Loucy (cell line): ENCODE results near the gene DIPK1A.

Experiments used
- H2AFZ ChIP-seq: fragments of 200-600 bp; sonication (generic); 2 replicates; pipeline ENCODE4 v1.6.0; 2016; ENCODE audit warnings: antibody characterized with exemption, mild to moderate bottlenecking, low read length, moderate library complexity
- H3F3A ChIP-seq: fragments of 200-600 bp; 2 replicates; pipeline ENCODE4 v1.6.0; 2016; ENCODE audit warnings: antibody characterized with exemption, low read depth, mild to moderate bottlenecking
- H3K27me3 ChIP-seq: fragments of 200-600 bp; sonication (generic); 2 replicates; pipeline ENCODE4 v1.6.1; 2014; ENCODE audit warnings: low read length, mild to moderate bottlenecking; ENCODE audit not compliant: insufficient read depth, poor library complexity, severe bottlenecking
- H3K36me3 ChIP-seq: fragments of 200-600 bp; sonication (generic); 2 replicates; pipeline ENCODE4 v1.6.1; 2016; ENCODE audit warnings: low read length; ENCODE audit not compliant: insufficient read depth
- H3K4me1 ChIP-seq: fragments of 200-600 bp; sonication (generic); 2 replicates; pipeline ENCODE4 v1.5.1; 2014; ENCODE audit warnings: low read length, mild to moderate bottlenecking; ENCODE audit not compliant: insufficient read depth, poor library complexity, severe bottlenecking
- H3K4me2 ChIP-seq: fragments of 200-600 bp; sonication (generic); 2 replicates; pipeline ENCODE4 v1.6.0; 2014; ENCODE audit warnings: antibody characterized with exemption, low read length, low read depth, mild to moderate bottlenecking; ENCODE audit not compliant: poor library complexity, severe bottlenecking
- H3K4me3 ChIP-seq: fragments of 200-600 bp; sonication (generic); 2 replicates; pipeline ENCODE4 v1.5.1; 2014; ENCODE audit warnings: low read length, mild to moderate bottlenecking, mixed read lengths; ENCODE audit not compliant: poor library complexity, severe bottlenecking
- H3K79me2 ChIP-seq: fragments of 200-600 bp; sonication (generic); 2 replicates; pipeline ENCODE4 v1.6.1; 2014; ENCODE audit warnings: low read length; ENCODE audit not compliant: insufficient read depth
- H3K9ac ChIP-seq: fragments of 200-600 bp; sonication (generic); 2 replicates; pipeline ENCODE4 v1.6.0; 2014; ENCODE audit warnings: mild to moderate bottlenecking, low read depth, low read length, moderate library complexity; ENCODE audit not compliant: poor library complexity, severe bottlenecking
- H3K9me2 ChIP-seq: fragments of 200-600 bp; sonication (generic); replicated peaks from 2 replicates; pipeline ENCODE4 v1.6.1; 2016; ENCODE audit warnings: low read depth, low read length, mixed read lengths
- H3K9me3 ChIP-seq: fragments of 200-600 bp; sonication (generic); 2 replicates; pipeline ENCODE4 v1.6.1; 2014; ENCODE audit warnings: mild to moderate bottlenecking, antibody characterized with exemption, low read length, low read depth; ENCODE audit not compliant: insufficient read depth
- H4K20me1 ChIP-seq: fragments of 200-600 bp; sonication (generic); 2 replicates; pipeline ENCODE4 v1.6.0; 2014; ENCODE audit warnings: antibody characterized with exemption, low read length, mild to moderate bottlenecking; ENCODE audit not compliant: insufficient read depth, poor library complexity, severe bottlenecking
- EZH2phosphoT487 ChIP-seq: fragments of 200-600 bp; IDR thresholded peaks from 2 replicates; pipeline ENCODE4 v1.6.1; 2018; ENCODE audit warnings: antibody characterized with exemption, mild to moderate bottlenecking, moderate library complexity, borderline replicate concordance
- TF ChIP-seq, protein P1 (sequence below): fragments of 200-600 bp; sonication (generic); conservative IDR thresholded peaks from 2 replicates; pipeline ENCODE4 v1.5.1; 2014; ENCODE audit warnings: mild to moderate bottlenecking, antibody characterized with exemption, low read length

The DIPK1A gene

DNA sequence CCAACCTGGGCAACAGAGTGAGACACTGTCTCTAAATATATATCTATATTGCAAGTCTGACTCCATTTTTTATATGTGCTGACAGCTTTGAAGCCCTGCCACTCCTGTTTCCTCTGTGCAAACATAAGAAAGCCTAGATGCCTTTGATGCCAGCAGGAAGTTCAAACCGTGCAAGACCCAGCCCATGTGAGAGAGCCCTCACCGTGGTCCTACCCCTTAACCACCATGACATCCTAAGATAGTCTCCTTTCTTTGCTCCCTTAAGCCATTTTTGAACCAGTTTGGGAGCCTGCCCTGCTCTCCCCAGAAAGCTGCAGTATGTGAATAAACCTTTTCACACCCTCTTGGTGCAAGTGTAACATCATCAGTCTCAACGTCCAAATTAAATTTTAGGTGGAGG, 3.7 kb upstream of the DIPK1A start:
- H3K9me3 ChIP-seq, result no peaks in the 10 kb centered on the region
- H2AFZ ChIP-seq, result peak overlapping the region; percentile 89
- H4K20me1 ChIP-seq, result no peaks in the 10 kb centered on the region
- peaks cover 40% of the 10 kb centered on the region for H3K4me1 ChIP-seq
- H3K36me3 ChIP-seq, result no peaks in the 10 kb centered on the region
- no peak for TF ChIP-seq EZH2phosphoT487
- TF ChIP-seq, protein P1, sequence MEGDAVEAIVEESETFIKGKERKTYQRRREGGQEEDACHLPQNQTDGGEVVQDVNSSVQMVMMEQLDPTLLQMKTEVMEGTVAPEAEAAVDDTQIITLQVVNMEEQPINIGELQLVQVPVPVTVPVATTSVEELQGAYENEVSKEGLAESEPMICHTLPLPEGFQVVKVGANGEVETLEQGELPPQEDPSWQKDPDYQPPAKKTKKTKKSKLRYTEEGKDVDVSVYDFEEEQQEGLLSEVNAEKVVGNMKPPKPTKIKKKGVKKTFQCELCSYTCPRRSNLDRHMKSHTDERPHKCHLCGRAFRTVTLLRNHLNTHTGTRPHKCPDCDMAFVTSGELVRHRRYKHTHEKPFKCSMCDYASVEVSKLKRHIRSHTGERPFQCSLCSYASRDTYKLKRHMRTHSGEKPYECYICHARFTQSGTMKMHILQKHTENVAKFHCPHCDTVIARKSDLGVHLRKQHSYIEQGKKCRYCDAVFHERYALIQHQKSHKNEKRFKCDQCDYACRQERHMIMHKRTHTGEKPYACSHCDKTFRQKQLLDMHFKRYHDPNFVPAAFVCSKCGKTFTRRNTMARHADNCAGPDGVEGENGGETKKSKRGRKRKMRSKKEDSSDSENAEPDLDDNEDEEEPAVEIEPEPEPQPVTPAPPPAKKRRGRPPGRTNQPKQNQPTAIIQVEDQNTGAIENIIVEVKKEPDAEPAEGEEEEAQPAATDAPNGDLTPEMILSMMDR, result no peak
- peak overlapping the region; percentile 49 for H3K4me3 ChIP-seq
- peaks cover 3% of the 10 kb centered on the region for H3K79me2 ChIP-seq
- no peaks in the 10 kb centered on the region for H3K27me3 ChIP-seq
- H3K9me2 ChIP-seq, result no peaks in the 10 kb centered on the region
- no peaks in the 10 kb centered on the region for H3F3A ChIP-seq
- H3K4me2 ChIP-seq, result peak overlapping the region; percentile 67
- peak overlapping the region; percentile 15 for H3K9ac ChIP-seq

GRCh38 chr1:92964316-92964715, 3.1 kb upstream of the DIPK1A start:
- Histone ChIP-seq H3K4me3 (no peak overlapping the region), H3K4me1 (peaks cover 41% of the 10 kb centered on the region), H3K9me2 (no peaks in the 10 kb centered on the region)

DNA sequence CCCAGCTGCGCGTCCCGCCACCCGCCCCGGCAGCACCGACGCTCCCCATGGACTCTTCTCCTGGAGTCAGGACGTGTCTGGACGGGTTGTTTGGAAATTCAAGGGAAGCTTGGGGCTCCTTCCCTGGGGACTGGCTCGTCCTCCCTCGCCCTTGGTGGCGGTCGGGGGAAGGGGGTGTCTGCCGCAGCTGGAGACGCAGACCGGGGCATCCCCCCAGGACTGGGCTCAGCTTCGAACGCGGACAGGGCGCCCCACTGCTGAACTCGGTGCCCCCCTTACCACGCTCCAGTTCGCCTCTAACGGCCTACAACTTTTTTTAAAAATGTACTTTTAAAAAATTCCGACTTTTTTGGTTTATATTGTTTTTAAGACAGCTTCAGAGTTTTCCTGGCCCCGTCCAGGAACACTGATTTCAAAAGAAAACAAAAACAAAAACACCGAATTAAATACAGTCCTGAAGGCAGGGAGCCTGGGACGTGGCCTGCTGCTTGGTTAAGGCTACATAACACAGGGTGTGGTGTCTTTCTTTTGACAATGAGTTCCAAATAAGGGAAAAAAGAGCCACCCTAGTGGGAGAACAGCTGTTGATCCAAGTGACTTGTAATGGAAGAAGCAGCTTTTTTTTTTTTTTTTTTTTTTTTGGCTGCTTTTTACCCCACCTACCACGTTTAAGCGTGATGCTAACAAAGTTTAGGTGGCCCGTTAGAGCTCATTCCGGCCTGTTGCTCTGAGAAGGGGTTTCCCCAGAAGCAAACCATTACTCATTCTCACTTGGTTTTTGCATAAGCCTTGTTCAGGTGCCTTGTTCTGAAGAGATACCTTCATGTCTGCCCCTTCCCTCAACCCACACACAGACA, 862 bp upstream of the DIPK1A start:
- H4K20me1 ChIP-seq, result no peaks in the 10 kb centered on the region
- peak overlapping the region; percentile 97 for H3K9ac ChIP-seq
- no peaks in the 10 kb centered on the region for H3K9me3 ChIP-seq
- peaks cover 58% of the 10 kb centered on the region for H3K4me1 ChIP-seq
- peak overlapping the region; percentile 70 for H3K4me2 ChIP-seq
- H3F3A ChIP-seq, result no peaks in the 10 kb centered on the region
- no peak for TF ChIP-seq EZH2phosphoT487
- TF ChIP-seq, protein P1, result no peak
- H2AFZ ChIP-seq, result peak overlapping the region; percentile 89
- H3K4me3 ChIP-seq, result peak overlapping the region; percentile 93
- H3K27me3 ChIP-seq, result no peaks in the 10 kb centered on the region
- no peaks in the 10 kb centered on the region for H3K36me3 ChIP-seq
- H3K9me2 ChIP-seq, result no peaks in the 10 kb centered on the region
- peaks cover 10% of the 10 kb centered on the region for H3K79me2 ChIP-seq

More at GRCh38 chr1:92964316-92964715, 3.1 kb upstream of the DIPK1A start:
- H3K9me3 ChIP-seq, result no peaks in the 10 kb centered on the region
- peak overlapping the region; percentile 15 for H3K9ac ChIP-seq
- peak overlapping the region; percentile 67 for H3K4me2 ChIP-seq
- H3K79me2 ChIP-seq, result peaks cover 5% of the 10 kb centered on the region
- H2AFZ ChIP-seq, result peak overlapping the region; percentile 89
- H3K36me3 ChIP-seq, result no peaks in the 10 kb centered on the region
- TF ChIP-seq, protein P1, result no peak
- TF ChIP-seq EZH2phosphoT487, result no peak
- H3F3A ChIP-seq, result no peaks in the 10 kb centered on the region
- no peaks in the 10 kb centered on the region for H4K20me1 ChIP-seq
- H3K27me3 ChIP-seq, result no peaks in the 10 kb centered on the region
